Spinal cord (tissue), 10 donors: ENCODE measurements around the gene MRPS27. TPM values are rescaled to one million over a fixed set of nuclear protein-coding genes. Genes with fewer than 3 reads are reported as not detected.
A peak's percentile ranks its signal among the peaks of the same experiment; 100 is the strongest.
"Not testable (repeated sequence)": the region's sequence is repeated elsewhere in the genome, so short reads cannot be mapped to it uniquely, and the experiment has no call there.

Experiments
- DNase-seq, 6 donors: peaks; one replicate each; pipeline versions ENCODE4 v3.0.0 to v3.0.0-alpha.2; 2013 to 2015; ENCODE audit warnings: low spot score in 6 of 6, low read depth in 4 of 6
- H3K27ac ChIP-seq: one replicate; pipeline ENCODE4 v1.5.1; 2013; ENCODE audit warnings: low read depth, low read length, control low read depth
- H3K27me3 ChIP-seq: one replicate; pipeline ENCODE4 v1.6.1; 2013; ENCODE audit warnings: low read length; ENCODE audit not compliant: control insufficient read depth, insufficient read depth
- H3K36me3 ChIP-seq: one replicate; pipeline ENCODE4 v1.6.1; 2013; ENCODE audit warnings: low read length; ENCODE audit not compliant: control insufficient read depth, insufficient read depth
- H3K4me1 ChIP-seq: one replicate; pipeline ENCODE4 v1.6.1; 2013; ENCODE audit warnings: low read length; ENCODE audit not compliant: control insufficient read depth, insufficient read depth
- H3K4me3 ChIP-seq: one replicate; pipeline ENCODE4 v1.5.1; 2013; ENCODE audit warnings: low read depth, low read length, control low read depth
- H3K9me3 ChIP-seq: one replicate; pipeline ENCODE4 v1.6.1; 2013; ENCODE audit warnings: low read length; ENCODE audit not compliant: control insufficient read depth, insufficient read depth
- WGBS: methylation state at CpG from one replicate; pipeline ENCODE4 v1.1.5; 2013; ENCODE audit warnings: missing lambda C conversion rate; ENCODE audit not compliant: insufficient coverage; 5-methylcytosine and 5-hydroxymethylcytosine counted together
- polyA plus RNA-seq, 2 donors: library from polyadenylated mRNA; unstranded; fragments of 120-200 nt; gene quantifications; one replicate each; pipeline ENCODE4 v1.2.1, GENCODE V29; 2013; ENCODE audit not compliant: insufficient read length in 2 of 2
- total RNA-seq, 2 donors: library from RNA; depleted of rRNA in 1 of 2; stranded (reverse); fragments of 120-200 nt in 1 of 2; fragments of >200 nt in 1 of 2; gene quantifications; one replicate each; pipeline versions ENCODE4 v1.2.3 to v1.2.4, GENCODE V29; 2013 to 2014
- donor health status: healthy.

Gene MRPS27
- total and polyA plus RNA-seq, 4 donors, result 49.4 to 58.8 (median 51.8) TPM

- no peak overlapping the region for H3K27ac ChIP-seq
- WGBS, result no CpG with 5 or more reads among the region's 1 CpG
Observed at GRCh38 chr5:72330712-72331111, 10.7 kb upstream of the MRPS27 start.

GRCh38 chr5:72328172-72328571, 8.1 kb upstream of the MRPS27 start:
- H3K27me3 ChIP-seq, result no peaks in the 10 kb centered on the region
- peaks cover 11% of the 10 kb centered on the region for H3K36me3 ChIP-seq
- H3K27ac ChIP-seq, result no peak overlapping the region
- no peak overlapping the region for H3K4me3 ChIP-seq
- H3K9me3 ChIP-seq, result no peaks in the 10 kb centered on the region
- peak in 2 of 6 donors; percentile 58 to 83 for DNase-seq
- peaks cover 4% of the 10 kb centered on the region for H3K4me1 ChIP-seq

More at GRCh38 chr5:72330712-72331111, 10.7 kb upstream of the MRPS27 start:
- Histone ChIP-seq H3K9me3 (no peaks in the 10 kb centered on the region), H3K36me3 (peaks cover 6% of the 10 kb centered on the region), H3K4me1 (peaks cover 4% of the 10 kb centered on the region), H3K4me3 (no peak overlapping the region), H3K27me3 (no peaks in the 10 kb centered on the region)
- DNase-seq, result no peak

GRCh38 chr5:72326306-72326649, 6.2 kb upstream of the MRPS27 start:
- peaks cover 11% of the 10 kb centered on the region for H3K36me3 ChIP-seq
- H3K27ac ChIP-seq, result no peak overlapping the region

GRCh38 chr5:72325566-72326305, 5.7 kb upstream of the MRPS27 start:
- Histone ChIP-seq H3K27me3 (no peaks in the 10 kb centered on the region), H3K36me3 (peaks cover 11% of the 10 kb centered on the region), H3K27ac (no peak overlapping the region), H3K4me3 (no peak overlapping the region), H3K4me1 (peaks cover 7% of the 10 kb centered on the region), H3K9me3 (no peaks in the 10 kb centered on the region)
- 44% methylated on average over 3 of the region's 4 CpGs for whole genome bisulfite sequencing
- DNase-seq, result peak in 1 of 6 donors; percentile 90

More at GRCh38 chr5:72326306-72326649, 6.2 kb upstream of the MRPS27 start:
- Histone ChIP-seq H3K27me3 (no peaks in the 10 kb centered on the region), H3K4me1 (peaks cover 4% of the 10 kb centered on the region), H3K4me3 (no peak overlapping the region), H3K9me3 (no peaks in the 10 kb centered on the region)
- WGBS, result 33% methylated on average over 1 of the region's 2 CpGs
- no peak for DNase-seq

- no peak overlapping the region for H3K4me3 ChIP-seq
- peaks cover 11% of the 10 kb centered on the region for H3K36me3 ChIP-seq
- H3K9me3 ChIP-seq, result no peaks in the 10 kb centered on the region
- H3K27ac ChIP-seq, result no peak overlapping the region
- peaks cover 10% of the 10 kb centered on the region for H3K4me1 ChIP-seq
- no peak for DNase-seq
- WGBS, result 90% methylated on average over 4 of the region's 5 CpGs
- H3K27me3 ChIP-seq, result no peaks in the 10 kb centered on the region
Observed at GRCh38 chr5:72324189-72324825, 4.3 kb upstream of the MRPS27 start.

GRCh38 chr5:72319435-72319975, 535 bp downstream of the MRPS27 start:
- not testable (repeated sequence) for H3K4me1 ChIP-seq, DNase-seq, H3K27me3 ChIP-seq, H3K9me3 ChIP-seq
- WGBS, result 8% methylated on average over 22 of the region's 28 CpGs
- Histone ChIP-seq H3K36me3 (peaks cover 11% of the 10 kb centered on the region), H3K4me3 (peak overlapping the region; percentile 90), H3K27ac (peak overlapping the region; percentile 95)

- Histone ChIP-seq H3K4me3 (no peak overlapping the region), H3K4me1 (no peaks in the 10 kb centered on the region), H3K27me3 (no peaks in the 10 kb centered on the region), H3K27ac (no peak overlapping the region), H3K36me3 (peaks cover 9% of the 10 kb centered on the region), H3K9me3 (no peaks in the 10 kb centered on the region)
- DNase-seq, result peak in 2 of 6 donors; percentile 52 to 54
- WGBS, result 100% methylated on average over 1 of the region's 3 CpGs
Observed at GRCh38 chr5:72314571-72315172, 5.4 kb downstream of the MRPS27 start.

- peaks cover 14% of the 10 kb centered on the region for H3K36me3 ChIP-seq
- H3K9me3 ChIP-seq, result no peaks in the 10 kb centered on the region
- no peak for DNase-seq
- no peak overlapping the region for H3K27ac ChIP-seq
- no peak overlapping the region for H3K4me3 ChIP-seq
- H3K4me1 ChIP-seq, result peaks cover 5% of the 10 kb centered on the region
- no peaks in the 10 kb centered on the region for H3K27me3 ChIP-seq
- WGBS, result no CpG with 5 or more reads among the region's 1 CpG
Observed at GRCh38 chr5:72313141-72313540, 6.9 kb downstream of the MRPS27 start.

GRCh38 chr5:72308853-72309191, 11.2 kb downstream of the MRPS27 start:
- Histone ChIP-seq H3K9me3 (no peaks in the 10 kb centered on the region), H3K4me1 (peaks cover 8% of the 10 kb centered on the region), H3K4me3 (no peak overlapping the region), H3K27me3 (no peaks in the 10 kb centered on the region), H3K27ac (peak overlapping the region; percentile 98), H3K36me3 (peaks cover 9% of the 10 kb centered on the region)
- no peak for DNase-seq
- WGBS, result 51% methylated on average over 3 of the region's 6 CpGs
